Natural killer cell (primary cell): ENCODE data around the gene SYNGR3. TPM values are rescaled to one million over a fixed set of nuclear protein-coding genes. Genes with fewer than 3 reads are reported as not detected.

Source experiments
- ATAC-seq, 3 donors: fragments of 150-1000 bp in 2 of 3; fragments of 200-7000 bp in 1 of 3; cut with Tn5 transposase; 1 replicate in 1 of 3; 2 replicates in 2 of 3; pipeline ENCODE4 v1.10.0; 2021; ENCODE audit warnings: mild to moderate bottlenecking in 2 of 3, moderate library complexity in 2 of 3
- DNase-seq, 2 donors: peaks; one replicate each; pipeline versions ENCODE4 v3.0.0 to v3.0.0-alpha.2; 2013 to 2021; ENCODE audit warnings: mixed read lengths in 1 of 2
- H3K27ac ChIP-seq: one replicate; pipeline ENCODE4 v1.5.1; 2013; ENCODE audit warnings: mild to moderate bottlenecking, low read length
- H3K27me3 ChIP-seq: one replicate; pipeline ENCODE4 v1.6.1; 2013; ENCODE audit warnings: low read length; ENCODE audit not compliant: control insufficient read depth, insufficient read depth
- H3K36me3 ChIP-seq: one replicate; pipeline ENCODE4 v1.6.1; 2013; ENCODE audit warnings: low read length; ENCODE audit not compliant: control insufficient read depth, insufficient read depth
- H3K4me1 ChIP-seq: one replicate; pipeline ENCODE4 v1.6.1; 2013; ENCODE audit warnings: low read length; ENCODE audit not compliant: control insufficient read depth, insufficient read depth
- H3K4me3 ChIP-seq: one replicate; pipeline ENCODE4 v1.5.1; 2013; ENCODE audit warnings: low read length
- H3K9me3 ChIP-seq: one replicate; pipeline ENCODE4 v1.6.1; 2013; ENCODE audit warnings: low read length; ENCODE audit not compliant: control insufficient read depth, insufficient read depth
- H3K27ac Mint-ChIP-seq, 2 donors: one replicate each; pipeline ENCODE4 v1.8.0; 2022; ENCODE audit warnings: mild to moderate bottlenecking in 2 of 2, mixed read lengths in 2 of 2, moderate library complexity in 1 of 2
- H3K27me3 Mint-ChIP-seq, 2 donors: one replicate each; pipeline ENCODE4 v1.8.0; 2022; ENCODE audit warnings: low read depth in 2 of 2, mixed read lengths in 2 of 2
- H3K36me3 Mint-ChIP-seq: one replicate; pipeline ENCODE4 v1.8.0; 2022; ENCODE audit warnings: mixed read lengths
- H3K4me1 Mint-ChIP-seq, 2 donors: one replicate each; pipeline ENCODE4 v1.8.0; 2022; ENCODE audit warnings: mixed read lengths in 2 of 2
- H3K4me3 Mint-ChIP-seq: one replicate; pipeline ENCODE4 v1.8.0; 2022; ENCODE audit warnings: mild to moderate bottlenecking, moderate library complexity, mixed read lengths
- H3K9me3 Mint-ChIP-seq, 2 donors: one replicate each; pipeline ENCODE4 v1.8.0; 2022; ENCODE audit warnings: mixed read lengths in 2 of 2
- WGBS: methylation state at CpG from one replicate; pipeline ENCODE4 v1.1.7; 2013; ENCODE audit warnings: missing lambda C conversion rate; ENCODE audit not compliant: insufficient coverage; 5-methylcytosine and 5-hydroxymethylcytosine counted together
- intact Hi-C: fragments of 100-400 bp; cut with micrococcal nuclease; formaldehyde crosslinking; loops from one replicate; pipeline ENCODE4 v1.14.2; 2022
- total RNA-seq, 4 donors: library from RNA; stranded (reverse); fragments of 120-200 nt in 1 of 4; gene quantifications; one replicate each; pipeline versions ENCODE4 v1.2.3 to v1.2.4, GENCODE V29; 2013 to 2022
- TF ChIP-seq, protein P1 (sequence below): fragments of 200-600 bp; IDR thresholded peaks from one replicate; pipeline ENCODE4 v1.8.0; 2022; ENCODE audit warnings: antibody characterized with exemption

Gene SYNGR3
- total RNA-seq, 3 donors from 2014 or later (not counting 1 experiment from before 2014, with no cell fraction given): 10.3 to 19.3 (median 19.1) TPM

DNA sequence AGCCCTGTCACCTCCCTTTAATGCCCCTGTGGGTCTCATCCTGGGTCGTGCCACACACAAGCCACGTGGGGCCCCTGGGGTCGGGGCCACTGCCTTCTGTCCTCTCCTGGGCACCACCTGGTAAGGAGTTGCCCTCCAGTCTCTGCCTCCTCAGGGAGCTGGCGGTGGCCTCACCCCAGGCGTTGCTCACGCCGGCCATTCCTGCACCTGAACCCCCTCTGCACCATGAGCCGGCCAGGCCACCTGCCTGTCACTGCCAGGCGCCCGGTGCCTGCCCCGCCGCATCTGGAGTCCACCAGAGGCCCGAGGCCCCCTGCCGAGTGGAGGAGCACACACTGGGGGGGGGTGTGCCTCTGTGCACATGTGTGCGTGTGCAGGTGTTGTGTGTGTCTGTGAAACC, 47.3 kb downstream of the SYNGR3 start:
- no peaks in the 10 kb centered on the region for H3K36me3 Mint-ChIP-seq
- 91% methylated on average over 15 of the region's 15 CpGs for WGBS
- no peaks in the 10 kb centered on the region for H3K27me3 Mint-ChIP-seq
- H3K27ac Mint-ChIP-seq: no peak overlapping the region
- H3K4me1 Mint-ChIP-seq: no peaks in the 10 kb centered on the region
- H3K4me3 ChIP-seq: no peak overlapping the region
- no peaks in the 10 kb centered on the region for H3K9me3 Mint-ChIP-seq
- TF ChIP-seq, protein P1, sequence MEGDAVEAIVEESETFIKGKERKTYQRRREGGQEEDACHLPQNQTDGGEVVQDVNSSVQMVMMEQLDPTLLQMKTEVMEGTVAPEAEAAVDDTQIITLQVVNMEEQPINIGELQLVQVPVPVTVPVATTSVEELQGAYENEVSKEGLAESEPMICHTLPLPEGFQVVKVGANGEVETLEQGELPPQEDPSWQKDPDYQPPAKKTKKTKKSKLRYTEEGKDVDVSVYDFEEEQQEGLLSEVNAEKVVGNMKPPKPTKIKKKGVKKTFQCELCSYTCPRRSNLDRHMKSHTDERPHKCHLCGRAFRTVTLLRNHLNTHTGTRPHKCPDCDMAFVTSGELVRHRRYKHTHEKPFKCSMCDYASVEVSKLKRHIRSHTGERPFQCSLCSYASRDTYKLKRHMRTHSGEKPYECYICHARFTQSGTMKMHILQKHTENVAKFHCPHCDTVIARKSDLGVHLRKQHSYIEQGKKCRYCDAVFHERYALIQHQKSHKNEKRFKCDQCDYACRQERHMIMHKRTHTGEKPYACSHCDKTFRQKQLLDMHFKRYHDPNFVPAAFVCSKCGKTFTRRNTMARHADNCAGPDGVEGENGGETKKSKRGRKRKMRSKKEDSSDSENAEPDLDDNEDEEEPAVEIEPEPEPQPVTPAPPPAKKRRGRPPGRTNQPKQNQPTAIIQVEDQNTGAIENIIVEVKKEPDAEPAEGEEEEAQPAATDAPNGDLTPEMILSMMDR: no peak
- H3K27ac ChIP-seq: no peak overlapping the region
- no peaks in the 10 kb centered on the region for H3K36me3 ChIP-seq
- ATAC-seq (no peak), DNase-seq (no peak)
- no peak overlapping the region for H3K4me3 Mint-ChIP-seq
- no peaks in the 10 kb centered on the region for H3K27me3 ChIP-seq
- H3K9me3 ChIP-seq: no peaks in the 10 kb centered on the region
- intact Hi-C loops: no loop called here
- peaks cover 6% of the 10 kb centered on the region for H3K4me1 ChIP-seq

GRCh38 chr16:2037647-2038381, 48.0 kb downstream of the SYNGR3 start:
- DNase-seq: no peak
- no peak overlapping the region for H3K4me3 Mint-ChIP-seq
- WGBS: 88% methylated on average over 29 of the region's 29 CpGs

GRCh38 chr16:2038382-2039231, 48.8 kb downstream of the SYNGR3 start:
- Mint-ChIP-seq H3K4me3 (no peak overlapping the region), H3K27ac (no peak overlapping the region), H3K9me3 (no peaks in the 10 kb centered on the region), H3K36me3 (no peaks in the 10 kb centered on the region), H3K4me1 (peaks cover 0 to 4% of the 10 kb centered on the region in 2 donors), H3K27me3 (no peaks in the 10 kb centered on the region)
- 92% methylated on average over 39 of the region's 41 CpGs for WGBS
- no peak for ATAC-seq
- no peaks in the 10 kb centered on the region for H3K9me3 ChIP-seq
- peaks cover 2% of the 10 kb centered on the region for H3K36me3 ChIP-seq
- H3K27me3 ChIP-seq: no peaks in the 10 kb centered on the region
- intact Hi-C loops: no loop called here
- H3K4me1 ChIP-seq: peaks cover 10% of the 10 kb centered on the region
- TF ChIP-seq, protein P1: no peak
- no peak for DNase-seq
- H3K4me3 ChIP-seq: no peak overlapping the region
- H3K27ac ChIP-seq: no peak overlapping the region

More at GRCh38 chr16:2037647-2038381, 48.0 kb downstream of the SYNGR3 start:
- Histone ChIP-seq H3K27ac (no peak overlapping the region), H3K9me3 (no peaks in the 10 kb centered on the region), H3K4me1 (peaks cover 6% of the 10 kb centered on the region), H3K4me3 (no peak overlapping the region), H3K36me3 (no peaks in the 10 kb centered on the region), H3K27me3 (no peaks in the 10 kb centered on the region)
- ATAC-seq: no peak
- Mint-ChIP-seq H3K27ac (no peak overlapping the region), H3K27me3 (no peaks in the 10 kb centered on the region), H3K9me3 (no peaks in the 10 kb centered on the region), H3K4me1 (no peaks in the 10 kb centered on the region), H3K36me3 (no peaks in the 10 kb centered on the region)
- TF ChIP-seq, protein P1: no peak
- intact Hi-C loops: no loop called here
